Dendritic cell treated with granulocyte-macrophage colony-stimulating factor and Interleukin-4, amounts not matched to agents 40 ng/mL and 50 ng/mL, for 4 days (primary cell): Measurements from ENCODE around the gene UBR4.

Source experiments
- H3K27ac Mint-ChIP-seq: one replicate; pipeline ENCODE4 v1.8.0; 2022; ENCODE audit warnings: mild to moderate bottlenecking, mixed read lengths
- H3K27me3 Mint-ChIP-seq: one replicate; pipeline ENCODE4 v1.8.0; 2022; ENCODE audit warnings: mild to moderate bottlenecking, mixed read lengths
- H3K36me3 Mint-ChIP-seq: one replicate; pipeline ENCODE4 v1.8.0; 2022; ENCODE audit warnings: low read depth, mixed read lengths
- H3K4me1 Mint-ChIP-seq: one replicate; pipeline ENCODE4 v1.8.0; 2022; ENCODE audit warnings: low read depth, mixed read lengths
- H3K4me3 Mint-ChIP-seq: one replicate; pipeline ENCODE4 v1.8.0; 2022; ENCODE audit warnings: mild to moderate bottlenecking, moderate library complexity, mixed read lengths
- H3K9me3 Mint-ChIP-seq: one replicate; pipeline ENCODE4 v1.8.0; 2022; ENCODE audit warnings: mixed read lengths
- intact Hi-C: fragments of 100-400 bp; cut with micrococcal nuclease; formaldehyde crosslinking; loops from one replicate; pipeline ENCODE4 v1.15.0; 2022

UBR4 gene

GRCh38 chr1:19032413-19032695 lies 177.7 kb downstream of the UBR4 start:
- intact Hi-C loops: no loop called here
- no peaks in the 10 kb centered on the region for H3K9me3 Mint-ChIP-seq
- H3K4me3 Mint-ChIP-seq: no peak overlapping the region
- H3K4me1 Mint-ChIP-seq: peaks cover 4% of the 10 kb centered on the region
- H3K27ac Mint-ChIP-seq: no peak overlapping the region
- H3K36me3 Mint-ChIP-seq: no peaks in the 10 kb centered on the region
- H3K27me3 Mint-ChIP-seq: peaks cover 34% of the 10 kb centered on the region

- Mint-ChIP-seq H3K4me1 (peaks cover 4% of the 10 kb centered on the region), H3K4me3 (no peak overlapping the region), H3K27me3 (peaks cover 42% of the 10 kb centered on the region), H3K27ac (no peak overlapping the region), H3K36me3 (no peaks in the 10 kb centered on the region), H3K9me3 (no peaks in the 10 kb centered on the region)
- intact Hi-C loops: no loop called here
Observed at GRCh38 chr1:19029191-19030085, 180.6 kb downstream of the UBR4 start.

GRCh38 chr1:19028546-19029129 lies 181.4 kb downstream of the UBR4 start:
- intact Hi-C loops: no loop called here
- H3K27ac Mint-ChIP-seq: no peak overlapping the region
- no peaks in the 10 kb centered on the region for H3K36me3 Mint-ChIP-seq
- no peaks in the 10 kb centered on the region for H3K9me3 Mint-ChIP-seq
- peaks cover 4% of the 10 kb centered on the region for H3K4me1 Mint-ChIP-seq
- H3K4me3 Mint-ChIP-seq: no peak overlapping the region
- H3K27me3 Mint-ChIP-seq: peaks cover 45% of the 10 kb centered on the region

GRCh38 chr1:19028110-19028509 lies 182.0 kb downstream of the UBR4 start:
- Mint-ChIP-seq H3K4me1 (peaks cover 4% of the 10 kb centered on the region), H3K27me3 (peaks cover 46% of the 10 kb centered on the region), H3K27ac (no peak overlapping the region), H3K9me3 (no peaks in the 10 kb centered on the region), H3K4me3 (no peak overlapping the region), H3K36me3 (no peaks in the 10 kb centered on the region)
- intact Hi-C loops: no loop called here
